ENCODE measurements around the gene CCDC63. TPM values are rescaled to one million over a fixed set of nuclear protein-coding genes. Genes with fewer than 3 reads are reported as not detected.

Gene CCDC63
- total and polyA plus RNA-seq, 2 donors (not counting 3 experiments of a cell fraction or from before 2014, with no cell fraction given) = not detected

- POLR2A ChIA-PET = no interaction called here
- TF ChIP-seq GATA2 (IDR thresholded peaks at IDR 0.05; ENCODE audit: insufficient read depth, insufficient read length, low read depth, low read length) (no peak), POLR2AphosphoS5 (IDR thresholded peaks at IDR 0.05; ENCODE audit: insufficient read depth, low read depth, low read length) (no peak), POLR2A (IDR thresholded peaks at IDR 0.05; ENCODE audit: low read depth, low read length) (no peak), FOS (IDR thresholded peaks at IDR 0.05; ENCODE audit: borderline replicate concordance, insufficient read depth, low read length) (no peak), JUN (IDR thresholded peaks at IDR 0.05; ENCODE audit: borderline replicate concordance, insufficient read depth, insufficient read length, low read depth) (no peak)
- H3K9me3 ChIP-seq (replicated peaks; ENCODE audit: control insufficient read depth, insufficient read depth, low read length) = no peaks in the 10 kb centered on the region
- no peak overlapping the region for H3K4me3 ChIP-seq (replicated peaks in 1 of 3; ENCODE audit: insufficient read depth in 1 of 3, low read depth in 1 of 3, low read length in 3 of 3)
- peaks cover 3 to 17% of the 10 kb centered on the region in 2 experiments for H3K27me3 ChIP-seq (ENCODE audit: control insufficient read depth in 2 of 2, insufficient read depth in 2 of 2, low read length in 2 of 2)
- H3K9ac ChIP-seq (replicated peaks; ENCODE audit: extremely low read depth, insufficient read depth, low read length) = no peak overlapping the region
- no peak overlapping the region for H3K27ac ChIP-seq (ENCODE audit: insufficient read depth, low read depth, low read length)
- DNase-seq (ENCODE audit: low read depth, low spot score) (no peak), FAIRE-seq (no peak)
- H3K4me2 ChIP-seq (ENCODE audit: insufficient read depth, low read length) = no peak overlapping the region
- no peaks in the 10 kb centered on the region for H3K36me3 ChIP-seq (ENCODE audit: control insufficient read depth in 2 of 2, extremely low read depth in 1 of 2, insufficient read depth in 2 of 2, low read length in 2 of 2)
- CTCF ChIA-PET = no interaction called here
- H4K20me1 ChIP-seq (replicated peaks; ENCODE audit: control insufficient read depth, extremely low read depth, insufficient read depth, low read length) = no peaks in the 10 kb centered on the region
- intact Hi-C loops (cut with micrococcal nuclease) (no loop called here), dilution Hi-C loops (cut with MboI; ENCODE audit: extremely low pct_ligation_motif_present, low sequenced_read_pairs) (no loop called here)
- H3K9me1 ChIP-seq (replicated peaks; ENCODE audit: control insufficient read depth, extremely low read depth, insufficient read depth, low read length) = no peaks in the 10 kb centered on the region
- H3K4me1 ChIP-seq (ENCODE audit: control insufficient read depth, extremely low read depth, insufficient read depth, low read length) = no peaks in the 10 kb centered on the region
- H3K79me2 ChIP-seq (ENCODE audit: control insufficient read depth, insufficient read depth, low read length) = no peaks in the 10 kb centered on the region
- H2AFZ ChIP-seq (ENCODE audit: low read depth, low read length) = no peak overlapping the region
- no TSS peak for BruUV-seq (replicated peaks)
Observed at GRCh38 chr12:110850762-110851161, 4.0 kb downstream of the CCDC63 start.

GRCh38 chr12:110853836-110854235, 7.0 kb downstream of the CCDC63 start:
- H3K36me3 ChIP-seq (ENCODE audit: control insufficient read depth in 2 of 2, extremely low read depth in 1 of 2, insufficient read depth in 2 of 2, low read length in 2 of 2) = no peaks in the 10 kb centered on the region
- H3K9ac ChIP-seq (replicated peaks; ENCODE audit: extremely low read depth, insufficient read depth, low read length) = no peak overlapping the region
- H3K79me2 ChIP-seq (ENCODE audit: control insufficient read depth, insufficient read depth, low read length) = no peaks in the 10 kb centered on the region
- peaks cover 0 to 1% of the 10 kb centered on the region in 2 experiments for H3K27me3 ChIP-seq (ENCODE audit: control insufficient read depth in 2 of 2, insufficient read depth in 2 of 2, low read length in 2 of 2)
- H3K9me1 ChIP-seq (replicated peaks; ENCODE audit: control insufficient read depth, extremely low read depth, insufficient read depth, low read length) = no peaks in the 10 kb centered on the region
- H3K4me2 ChIP-seq (ENCODE audit: insufficient read depth, low read length) = no peak overlapping the region
- BruUV-seq (replicated peaks) = no TSS peak
- TF ChIP-seq, protein P1, sequence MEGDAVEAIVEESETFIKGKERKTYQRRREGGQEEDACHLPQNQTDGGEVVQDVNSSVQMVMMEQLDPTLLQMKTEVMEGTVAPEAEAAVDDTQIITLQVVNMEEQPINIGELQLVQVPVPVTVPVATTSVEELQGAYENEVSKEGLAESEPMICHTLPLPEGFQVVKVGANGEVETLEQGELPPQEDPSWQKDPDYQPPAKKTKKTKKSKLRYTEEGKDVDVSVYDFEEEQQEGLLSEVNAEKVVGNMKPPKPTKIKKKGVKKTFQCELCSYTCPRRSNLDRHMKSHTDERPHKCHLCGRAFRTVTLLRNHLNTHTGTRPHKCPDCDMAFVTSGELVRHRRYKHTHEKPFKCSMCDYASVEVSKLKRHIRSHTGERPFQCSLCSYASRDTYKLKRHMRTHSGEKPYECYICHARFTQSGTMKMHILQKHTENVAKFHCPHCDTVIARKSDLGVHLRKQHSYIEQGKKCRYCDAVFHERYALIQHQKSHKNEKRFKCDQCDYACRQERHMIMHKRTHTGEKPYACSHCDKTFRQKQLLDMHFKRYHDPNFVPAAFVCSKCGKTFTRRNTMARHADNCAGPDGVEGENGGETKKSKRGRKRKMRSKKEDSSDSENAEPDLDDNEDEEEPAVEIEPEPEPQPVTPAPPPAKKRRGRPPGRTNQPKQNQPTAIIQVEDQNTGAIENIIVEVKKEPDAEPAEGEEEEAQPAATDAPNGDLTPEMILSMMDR (IDR thresholded peaks at IDR 0.05; ENCODE audit: extremely low read depth in 1 of 2, insufficient read depth in 1 of 2, low read depth in 1 of 2, low read length in 2 of 2) = no peak
- TF ChIP-seq EZH2 (IDR thresholded peaks at IDR 0.05; ENCODE audit: borderline replicate concordance, low read depth, low read length, severe bottlenecking) (no peak), POLR2A (IDR thresholded peaks at IDR 0.05; ENCODE audit: low read depth, low read length) (no peak), MAX (IDR thresholded peaks at IDR 0.05; ENCODE audit: insufficient read depth, insufficient read length) (no peak), POLR2AphosphoS5 (IDR thresholded peaks at IDR 0.05; ENCODE audit: insufficient read depth, low read depth, low read length) (no peak), FOS (IDR thresholded peaks at IDR 0.05; ENCODE audit: borderline replicate concordance, insufficient read depth, low read length) (no peak), JUN (IDR thresholded peaks at IDR 0.05; ENCODE audit: borderline replicate concordance, insufficient read depth, insufficient read length, low read depth) (no peak)
- H2AFZ ChIP-seq (ENCODE audit: low read depth, low read length) = no peak overlapping the region
- intact Hi-C loops (cut with micrococcal nuclease) = no loop called here
- DNase-seq (ENCODE audit: low read depth, low spot score) (no peak), FAIRE-seq (no peak)
- ChIA-PET CTCF (no interaction called here), POLR2A (no interaction called here)
- no peak overlapping the region for H3K4me3 ChIP-seq (replicated peaks in 1 of 3; ENCODE audit: insufficient read depth in 1 of 3, low read depth in 1 of 3, low read length in 3 of 3)
- H3K4me1 ChIP-seq (ENCODE audit: control insufficient read depth, extremely low read depth, insufficient read depth, low read length) = no peaks in the 10 kb centered on the region
- no peaks in the 10 kb centered on the region for H4K20me1 ChIP-seq (replicated peaks; ENCODE audit: control insufficient read depth, extremely low read depth, insufficient read depth, low read length)
- no peaks in the 10 kb centered on the region for H3K9me3 ChIP-seq (replicated peaks; ENCODE audit: control insufficient read depth, insufficient read depth, low read length)
- no peak overlapping the region for H3K27ac ChIP-seq (ENCODE audit: insufficient read depth, low read depth, low read length)
- dilution Hi-C loops (cut with MboI; ENCODE audit: extremely low pct_ligation_motif_present, low sequenced_read_pairs) = no loop called here

Data from endothelial cell of umbilical vein (primary cell).